GM19452 (cell line): ENCODE measurements around the gene DNAI1.

Experiments used
- ATAC-seq: cut with Tn5 transposase; IDR thresholded peaks from one replicate; pipeline ENCODE4 v1.9.1; 2021; ENCODE audit not compliant: unreplicated experiment

Gene DNAI1

DNA sequence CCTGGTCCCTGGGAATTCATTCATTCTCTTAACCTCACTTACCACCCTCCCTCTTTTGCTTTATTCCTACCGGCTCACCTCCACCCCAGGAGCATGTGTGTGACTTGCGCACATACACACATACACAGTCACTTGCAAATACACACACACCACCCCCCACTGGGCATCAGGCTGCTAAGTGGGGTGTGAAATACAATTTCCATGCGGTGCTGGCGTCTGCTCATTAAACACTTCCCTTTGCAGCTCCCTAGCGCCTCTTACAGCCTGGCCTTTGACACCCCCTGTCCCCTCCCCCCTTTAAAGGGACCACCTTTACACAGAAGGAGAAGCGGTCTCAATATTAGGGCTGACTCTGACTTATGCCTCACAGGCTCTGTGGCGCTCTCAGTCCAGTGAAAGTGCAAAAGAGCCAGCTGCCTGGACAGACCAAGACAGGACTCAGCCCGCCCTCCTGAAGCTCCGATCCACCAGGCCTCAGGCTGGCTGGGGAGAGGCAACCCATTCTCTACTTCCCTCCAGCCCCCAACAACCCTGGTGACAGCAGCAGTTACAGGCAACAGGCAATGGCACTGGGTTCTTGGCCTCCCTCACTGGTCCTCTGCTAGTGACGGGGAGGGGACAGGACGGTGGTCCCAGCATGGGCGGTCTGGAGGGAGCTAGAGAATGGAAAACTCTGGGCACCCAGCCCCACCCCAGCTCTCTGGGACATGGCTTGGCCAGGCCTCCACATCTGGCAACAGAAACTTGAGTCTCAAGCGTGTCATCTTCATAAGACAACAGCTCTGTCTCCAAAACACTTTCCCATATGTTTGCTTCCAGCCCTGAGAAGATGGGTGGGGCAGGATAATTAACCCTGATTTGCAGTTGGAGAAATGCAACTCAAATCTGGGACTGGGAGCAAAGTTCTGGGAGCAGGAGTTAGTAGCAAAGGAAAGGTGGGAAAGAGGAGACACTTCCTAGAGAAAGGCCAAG is 52.2 kb downstream of the DNAI1 start:
- ATAC-seq, result no peak

DNA sequence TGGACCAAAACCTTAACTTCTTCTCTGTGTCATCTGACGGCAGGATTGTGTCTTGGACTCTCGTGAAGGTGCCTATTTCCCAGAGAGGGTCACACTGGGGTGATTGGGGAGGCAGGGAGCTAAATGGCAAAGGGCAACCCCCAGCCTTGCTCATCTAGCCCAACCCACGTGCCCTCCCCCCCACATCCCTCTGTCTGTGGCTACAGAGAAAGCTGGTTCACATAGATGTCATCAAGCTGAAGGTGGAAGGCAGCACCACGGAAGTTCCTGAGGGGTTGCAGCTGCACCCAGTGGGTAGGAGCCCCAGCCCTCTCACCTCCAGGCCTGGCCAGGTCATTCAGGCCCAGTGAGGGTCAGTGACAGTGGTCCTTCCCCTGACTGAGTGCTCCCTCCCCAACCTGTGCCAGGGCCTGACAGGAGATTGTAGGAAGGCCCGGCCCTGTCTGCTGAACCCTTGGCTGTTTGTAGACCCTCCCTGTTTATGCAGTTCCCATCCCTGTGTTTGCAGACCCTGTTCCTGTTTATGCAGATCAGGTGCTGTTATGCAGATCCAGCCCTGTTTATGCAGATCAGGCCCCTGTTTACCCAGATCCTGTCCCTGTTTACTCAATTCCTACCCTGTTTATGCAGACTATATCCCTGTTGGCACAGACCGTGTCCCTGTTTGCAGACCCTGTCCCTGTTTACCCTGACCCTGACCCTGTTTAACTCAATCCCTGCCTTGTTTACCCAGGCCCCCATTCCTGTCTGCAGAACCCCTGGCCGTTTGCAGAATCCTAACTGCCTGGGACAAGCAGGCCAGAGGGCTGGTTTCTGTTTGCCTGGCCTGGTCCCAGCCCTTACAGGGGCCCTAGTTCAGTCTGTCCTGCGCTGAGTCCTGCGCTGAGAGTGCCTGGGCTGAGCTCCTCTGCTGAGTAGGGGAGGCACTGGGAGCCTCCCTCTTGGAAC is 53.8 kb downstream of the DNAI1 start:
- ATAC-seq, result no peak

DNA sequence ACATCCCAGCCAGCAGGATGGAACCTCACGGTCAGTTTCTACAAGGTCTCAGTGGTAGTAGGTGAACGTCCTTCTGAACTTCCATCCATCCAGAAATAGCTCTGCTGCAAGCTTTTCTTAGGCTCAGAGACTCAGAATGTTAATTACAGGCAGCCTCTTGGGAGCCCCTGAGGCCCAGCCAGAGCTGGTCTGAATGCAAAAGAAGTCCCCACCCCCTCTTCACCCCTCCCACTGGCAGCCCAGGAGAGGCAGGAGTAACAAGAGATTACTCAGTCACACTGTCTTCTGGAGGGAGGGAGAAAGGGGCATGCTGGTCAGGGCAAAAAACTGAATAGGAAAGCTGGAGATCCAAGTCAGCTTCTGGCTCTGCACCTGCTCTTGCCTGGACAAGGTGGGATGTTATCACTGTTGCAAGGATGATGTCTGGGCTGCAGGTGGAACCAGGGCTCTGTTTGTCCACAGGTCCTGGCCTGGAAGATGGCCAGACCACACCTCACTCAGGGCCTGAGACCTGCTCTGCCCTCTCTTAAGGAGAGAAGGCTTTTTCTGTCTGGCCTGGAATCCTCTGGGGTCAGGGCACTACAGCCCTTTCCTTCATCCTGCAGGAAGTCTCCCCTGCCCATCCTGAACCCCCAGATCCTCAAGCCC is 55.1 kb downstream of the DNAI1 start:
- no peak for ATAC-seq

DNA sequence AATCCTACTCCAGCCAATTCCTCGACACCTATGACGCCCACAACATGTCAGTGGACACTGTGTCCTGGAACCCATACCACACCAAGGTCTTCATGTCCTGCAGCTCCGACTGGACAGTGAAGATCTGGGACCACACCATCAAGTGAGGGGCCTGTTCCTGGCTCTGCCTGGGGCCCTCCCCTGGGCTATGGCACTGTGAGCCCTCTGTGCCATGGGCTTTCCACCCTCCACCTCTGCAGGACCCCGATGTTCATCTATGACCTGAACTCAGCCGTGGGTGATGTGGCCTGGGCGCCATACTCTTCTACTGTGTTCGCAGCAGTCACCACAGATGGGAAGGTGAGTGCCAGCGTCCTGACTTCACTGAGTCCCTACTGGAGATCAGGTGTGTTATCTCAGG is 55.8 kb downstream of the DNAI1 start:
- no peak for ATAC-seq

DNA sequence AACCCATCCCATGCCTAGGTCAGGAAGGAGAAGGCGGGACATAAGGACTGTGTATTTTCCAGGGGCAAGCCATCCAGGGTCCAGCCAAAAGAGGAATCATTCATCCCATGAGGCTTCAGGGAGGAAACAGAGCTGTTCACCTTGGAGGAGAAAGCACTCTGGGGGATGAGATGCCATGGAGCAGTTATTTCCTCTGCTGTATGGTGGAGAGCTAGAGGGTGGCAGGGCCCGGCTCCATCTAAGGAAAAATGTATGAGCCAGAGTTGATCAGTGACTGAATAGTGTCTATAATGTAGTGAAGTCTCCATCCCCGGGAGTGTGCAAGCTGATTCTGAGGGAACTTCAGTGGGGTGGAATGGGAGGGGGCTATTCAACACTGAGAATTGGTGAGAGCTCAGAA is 56.2 kb downstream of the DNAI1 start:
- ATAC-seq, result no peak

DNA sequence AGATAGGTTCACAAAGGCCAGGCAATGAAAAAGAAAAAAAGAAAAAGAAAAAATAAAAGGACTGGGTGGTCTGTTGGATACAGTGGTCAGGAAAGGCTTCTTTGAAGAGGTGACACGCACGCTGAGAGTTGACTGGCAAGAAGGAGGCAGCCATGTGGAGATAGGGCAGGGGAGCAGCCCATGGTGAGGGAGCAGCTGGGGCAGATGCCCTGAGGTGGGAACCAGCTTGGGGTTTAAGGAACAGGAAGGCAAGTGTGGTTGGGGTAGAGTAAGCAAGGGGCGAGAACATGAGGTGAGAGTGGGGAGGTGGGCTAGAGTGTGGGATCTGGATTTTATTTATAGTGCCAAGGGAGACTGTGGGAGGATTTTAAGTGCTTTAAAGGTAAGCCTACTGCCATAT is 57.4 kb downstream of the DNAI1 start:
- ATAC-seq, result no peak

DNA sequence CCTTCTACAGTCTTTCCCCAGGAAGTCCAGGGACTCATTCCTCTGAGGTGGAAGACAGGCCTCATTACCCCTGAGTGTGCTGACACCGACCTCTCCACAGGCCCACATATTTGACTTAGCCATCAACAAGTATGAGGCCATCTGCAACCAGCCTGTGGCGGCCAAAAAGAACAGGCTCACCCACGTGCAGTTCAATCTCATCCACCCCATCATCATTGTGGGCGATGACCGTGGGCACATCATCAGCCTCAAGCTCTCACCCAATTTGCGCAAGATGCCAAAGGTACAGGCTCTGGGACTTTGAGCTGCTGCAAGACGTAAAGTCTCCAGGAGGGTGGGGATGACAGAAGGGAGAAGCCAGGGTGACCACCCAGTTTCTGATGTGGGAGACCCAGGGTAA is 58.6 kb downstream of the DNAI1 start:
- ATAC-seq, result no peak

DNA sequence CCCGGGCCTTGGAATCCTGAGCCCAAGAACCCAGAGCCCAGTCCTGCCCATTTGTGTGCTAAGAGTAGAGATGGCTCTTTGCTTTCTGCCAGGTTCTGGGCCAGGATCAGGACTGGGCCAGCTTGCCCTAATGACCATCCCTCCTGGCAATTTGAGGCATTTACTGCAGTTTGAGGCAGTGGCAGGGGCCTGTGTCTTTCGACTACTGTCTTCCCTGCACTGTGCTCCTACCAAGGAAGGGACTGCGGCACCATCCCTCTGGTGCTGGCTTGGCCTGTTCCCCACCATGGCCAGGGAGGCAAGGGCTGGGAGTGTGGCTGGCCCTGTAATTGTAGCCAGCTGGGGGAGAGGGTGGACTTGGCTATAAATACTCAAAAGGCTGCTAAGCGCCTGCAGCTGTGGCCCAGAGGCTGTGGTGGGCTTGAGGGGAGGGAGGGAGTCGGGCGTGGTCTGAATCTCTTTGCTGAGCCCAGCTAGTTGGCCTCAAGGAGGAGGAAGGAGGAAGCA is 59.6 kb downstream of the DNAI1 start:
- ATAC-seq, result no peak

DNA sequence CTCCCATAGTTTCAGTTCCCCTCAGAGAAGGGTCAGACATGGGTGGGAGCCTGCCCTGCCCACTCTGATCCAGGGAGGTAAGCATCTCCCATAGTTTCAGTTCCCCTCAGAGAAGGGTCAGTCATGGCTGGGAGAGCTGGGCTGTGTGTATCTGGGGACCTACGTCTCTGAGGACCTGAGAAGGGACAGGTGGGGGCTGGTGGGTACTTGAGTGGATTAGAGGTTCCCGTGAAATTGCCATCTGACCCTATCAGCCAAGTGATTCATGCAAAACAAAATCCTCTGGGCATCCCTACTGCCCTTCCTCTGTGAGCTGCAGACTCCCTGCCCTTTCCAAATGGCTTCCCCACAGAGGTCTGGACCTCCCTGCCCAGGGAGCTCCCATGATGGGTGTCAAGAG is 60.3 kb downstream of the DNAI1 start:
- ATAC-seq, result no peak

- ATAC-seq, result no peak
Observed at GRCh38 chr9:34519321-34520020, 60.9 kb downstream of the DNAI1 start.

- ATAC-seq, result no peak
Observed at GRCh38 chr9:34520096-34520495, 61.5 kb downstream of the DNAI1 start.

DNA sequence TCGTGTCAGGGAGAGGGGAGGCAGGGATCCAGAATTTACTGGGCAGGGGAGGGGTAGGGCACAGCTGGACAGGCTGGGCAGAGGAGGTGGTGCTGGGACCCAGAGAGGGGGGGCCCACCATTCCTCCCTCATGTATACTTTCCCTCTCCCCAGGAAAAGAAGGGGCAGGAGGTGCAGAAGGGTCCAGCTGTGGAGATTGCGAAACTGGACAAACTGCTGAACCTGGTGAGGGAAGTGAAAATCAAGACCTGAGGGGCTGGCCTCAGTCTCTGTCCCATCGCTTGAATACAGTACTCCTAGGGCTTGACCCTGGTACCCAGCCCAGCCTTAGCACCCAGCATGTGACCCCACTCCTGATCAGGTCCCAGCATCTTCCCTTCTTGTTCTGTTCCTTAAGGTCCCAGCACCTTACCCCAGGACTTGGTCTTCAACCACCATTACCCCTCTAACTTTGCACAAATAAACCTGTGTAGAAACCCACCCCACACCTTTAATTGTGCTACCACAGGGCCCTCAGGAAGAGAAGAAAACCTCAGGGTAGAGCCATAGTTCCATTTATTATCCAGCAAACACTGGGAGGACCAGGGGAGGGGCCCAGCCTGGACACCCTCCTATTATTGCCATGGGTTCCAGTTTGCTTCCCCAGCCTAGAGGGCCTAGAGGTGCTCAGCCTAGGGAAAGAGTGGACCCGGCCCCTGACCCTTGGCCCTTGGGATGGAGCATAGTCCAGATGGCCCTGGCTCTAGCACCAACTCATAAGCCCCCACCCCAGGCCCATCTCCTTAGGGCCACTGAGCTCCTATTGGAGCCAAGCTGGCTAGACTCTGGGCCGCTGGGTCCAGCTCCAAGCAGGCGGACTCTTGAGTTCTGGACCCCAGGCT is 62.1 kb downstream of the DNAI1 start:
- ATAC-seq, result no peak

GRCh38 chr9:34521406-34522045 is 62.9 kb downstream of the DNAI1 start:
- no peak for ATAC-seq

- peak; percentile 6 for ATAC-seq
Observed at GRCh38 chr9:34522091-34522887, 63.7 kb downstream of the DNAI1 start.

DNA sequence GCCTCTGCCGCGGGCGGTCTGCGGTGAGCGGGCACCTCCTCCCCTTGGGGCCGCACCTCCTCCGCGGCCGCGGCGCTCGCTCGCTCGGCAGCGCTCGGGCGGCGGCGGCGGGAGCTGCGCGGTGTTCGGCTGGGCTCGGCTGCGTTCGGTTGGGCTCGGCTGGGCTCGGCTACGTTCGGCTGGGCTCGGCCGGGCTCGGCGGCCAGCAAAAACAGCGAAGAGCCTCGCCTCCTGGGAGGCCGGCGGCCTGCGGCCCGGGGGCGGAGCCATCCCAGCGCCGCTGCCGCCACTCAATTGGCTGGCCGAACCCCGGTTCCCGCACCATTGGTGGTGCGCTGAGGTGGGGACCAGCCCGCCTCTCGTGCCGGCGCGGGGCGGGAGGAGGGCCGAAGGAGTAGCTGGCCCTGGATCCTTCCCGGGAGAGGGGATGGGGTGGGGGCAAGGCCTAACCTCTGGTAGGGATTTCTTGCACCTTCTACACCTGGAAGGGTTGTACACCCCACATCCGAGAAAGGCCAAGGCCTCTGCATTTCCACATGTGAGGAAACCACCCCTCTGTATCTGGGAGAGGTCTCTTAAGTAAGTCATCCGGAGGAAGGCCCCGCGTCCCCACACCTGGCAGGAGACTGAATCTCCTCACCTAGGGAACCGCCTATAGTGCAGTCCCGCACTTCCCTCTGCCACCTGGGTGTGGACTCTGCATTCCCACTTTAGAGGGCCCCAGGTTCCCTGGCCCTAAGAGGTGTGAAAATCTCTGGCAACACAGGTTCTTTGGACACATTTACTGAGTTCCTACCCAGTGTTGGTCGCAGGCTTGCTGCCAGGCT is 64.6 kb downstream of the DNAI1 start, which contains the start of gene ENHO:
TSS of gene ENHO (minus strand) at position 20 of the 827 bp plus-strand sequence. CDS start 1,295 bp downstream, outside the sequence.
- ATAC-seq, result peak; percentile 80

GRCh38 chr9:34524349-34524748 is 65.7 kb downstream of the DNAI1 start:
- no peak for ATAC-seq

DNA sequence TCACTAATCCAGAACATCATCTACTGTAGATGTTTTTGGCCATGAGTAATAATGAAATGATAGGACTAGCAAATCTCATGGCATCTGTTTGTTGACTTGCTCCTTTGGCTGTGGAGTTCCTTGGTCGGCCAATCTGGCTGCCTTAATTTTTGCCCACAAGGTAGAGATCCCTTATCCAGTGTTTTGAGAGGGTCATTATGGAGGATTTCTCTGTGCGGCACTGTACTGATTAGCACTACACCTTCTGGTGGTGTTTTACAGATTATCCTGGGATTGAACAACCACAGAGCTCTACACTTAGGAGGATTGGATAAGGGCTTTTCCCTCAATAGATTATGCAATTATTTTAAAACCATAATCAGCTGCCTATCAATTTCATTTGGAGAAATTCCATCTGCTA is 67.4 kb downstream of the DNAI1 start:
- no peak for ATAC-seq
